GM19324 (cell line): ENCODE results near the gene AMDHD2.

Source experiments
- ATAC-seq: cut with Tn5 transposase; IDR thresholded peaks from one replicate; pipeline ENCODE4 v1.9.1; 2021; ENCODE audit warnings: mild to moderate bottlenecking, moderate library complexity; ENCODE audit not compliant: unreplicated experiment, low FRiP score

The AMDHD2 gene

DNA sequence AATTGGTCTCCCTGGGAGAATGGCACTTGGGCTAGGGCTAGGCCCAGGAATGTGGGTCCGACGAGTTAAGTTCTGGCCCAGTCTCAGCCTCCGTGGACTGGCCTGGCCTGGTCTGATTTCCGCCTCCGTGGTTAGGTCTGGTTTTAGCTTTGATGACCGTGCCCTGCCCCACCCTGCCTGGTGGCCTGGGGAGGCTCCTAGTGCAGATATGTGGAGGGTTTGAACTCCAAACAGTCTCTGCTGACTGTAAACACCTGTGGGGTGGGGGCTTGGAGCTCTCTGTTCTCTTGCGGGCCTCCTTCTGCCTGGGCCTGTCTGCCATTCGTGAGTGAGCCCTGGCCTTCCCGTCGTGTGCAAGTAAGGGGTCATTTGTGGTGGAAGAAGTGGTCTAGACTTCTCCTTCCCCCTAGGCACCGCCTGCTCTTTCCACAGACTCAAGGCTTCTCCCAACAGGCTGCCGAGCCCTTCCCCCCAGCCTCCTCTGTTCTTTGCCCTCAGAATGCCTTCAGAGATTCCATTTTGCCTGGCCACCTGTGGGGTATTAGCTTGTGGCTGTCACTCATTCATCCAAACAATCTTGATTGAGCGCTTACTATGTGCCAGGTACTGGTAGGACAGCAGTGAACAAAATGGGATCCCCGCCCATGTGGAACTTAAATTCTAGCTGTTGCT lies 4.9 kb upstream of the AMDHD2 start:
- no peak for ATAC-seq

DNA sequence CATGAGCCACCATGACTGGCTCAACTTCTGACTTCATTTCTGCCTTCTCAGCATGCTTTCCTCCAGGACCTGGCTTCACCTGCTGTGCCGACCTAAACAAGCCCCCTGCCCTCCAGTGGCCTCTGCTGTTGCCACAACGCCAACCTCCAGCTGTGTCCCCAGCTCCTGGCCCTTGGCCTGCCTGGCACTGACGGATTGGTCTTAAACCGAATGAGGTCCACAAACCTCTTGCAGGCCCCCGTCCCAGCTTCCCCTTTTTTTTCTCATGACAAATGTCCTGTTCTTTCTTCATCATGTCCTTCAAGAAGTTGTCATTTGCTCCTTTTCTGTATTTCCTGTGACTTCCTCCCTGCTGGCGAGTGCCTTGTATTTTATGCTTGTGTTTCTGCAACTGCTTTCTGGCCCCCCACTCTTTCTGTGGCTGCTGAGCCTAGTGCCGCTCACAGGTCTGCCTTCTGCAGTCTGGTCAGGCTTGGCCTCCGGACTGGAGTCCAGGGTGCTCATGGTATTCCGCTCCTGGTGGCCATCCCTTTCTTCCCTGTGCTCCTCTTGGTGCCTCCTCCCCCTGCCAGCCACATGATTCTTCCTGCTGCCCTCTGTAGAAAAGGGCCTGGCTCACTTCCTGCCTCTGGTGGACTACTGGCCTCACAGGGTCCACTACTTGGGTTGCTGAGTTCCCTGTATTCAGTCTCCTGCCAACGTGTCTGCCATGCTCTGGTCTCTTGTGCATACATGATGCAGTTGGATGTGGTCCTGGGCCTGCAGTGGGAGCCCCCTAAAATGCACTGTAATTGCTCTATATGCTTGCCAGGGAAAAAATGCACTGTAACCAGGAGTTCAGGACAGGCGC lies 3.6 kb upstream of the AMDHD2 start:
- ATAC-seq, result no peak

DNA sequence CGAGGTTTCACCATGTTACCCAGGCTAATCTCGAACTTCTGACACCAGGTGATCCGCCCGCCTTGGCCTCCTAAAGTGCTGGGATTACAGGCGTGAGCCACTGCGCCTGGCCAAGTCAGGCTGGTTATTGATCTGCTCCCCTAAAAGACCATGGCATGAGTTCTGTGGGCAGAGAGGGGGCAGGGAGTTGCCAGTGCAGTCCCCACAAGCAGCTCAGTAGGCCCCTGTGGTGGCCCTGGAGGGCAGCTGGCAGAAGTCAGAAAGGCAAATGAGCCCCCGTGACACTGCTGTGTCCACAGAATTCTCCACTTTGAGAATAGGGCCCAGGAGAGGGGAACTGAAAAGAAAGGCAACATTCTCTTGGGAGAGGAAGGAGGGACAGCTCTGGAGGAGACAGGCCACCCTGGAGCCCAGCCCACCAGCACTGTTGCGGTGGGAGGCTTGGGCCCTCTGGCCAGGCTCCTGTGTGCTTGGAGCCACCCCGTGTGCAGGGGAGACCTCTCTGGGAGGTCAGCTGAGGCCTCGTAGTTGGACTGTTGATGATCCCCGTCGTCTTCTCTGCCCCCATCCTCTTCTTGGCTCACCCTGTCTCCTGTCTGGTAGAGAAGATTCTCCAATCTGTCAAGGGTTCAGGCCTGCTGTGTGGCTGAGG lies 2.1 kb upstream of the AMDHD2 start:
- ATAC-seq, result no peak

DNA sequence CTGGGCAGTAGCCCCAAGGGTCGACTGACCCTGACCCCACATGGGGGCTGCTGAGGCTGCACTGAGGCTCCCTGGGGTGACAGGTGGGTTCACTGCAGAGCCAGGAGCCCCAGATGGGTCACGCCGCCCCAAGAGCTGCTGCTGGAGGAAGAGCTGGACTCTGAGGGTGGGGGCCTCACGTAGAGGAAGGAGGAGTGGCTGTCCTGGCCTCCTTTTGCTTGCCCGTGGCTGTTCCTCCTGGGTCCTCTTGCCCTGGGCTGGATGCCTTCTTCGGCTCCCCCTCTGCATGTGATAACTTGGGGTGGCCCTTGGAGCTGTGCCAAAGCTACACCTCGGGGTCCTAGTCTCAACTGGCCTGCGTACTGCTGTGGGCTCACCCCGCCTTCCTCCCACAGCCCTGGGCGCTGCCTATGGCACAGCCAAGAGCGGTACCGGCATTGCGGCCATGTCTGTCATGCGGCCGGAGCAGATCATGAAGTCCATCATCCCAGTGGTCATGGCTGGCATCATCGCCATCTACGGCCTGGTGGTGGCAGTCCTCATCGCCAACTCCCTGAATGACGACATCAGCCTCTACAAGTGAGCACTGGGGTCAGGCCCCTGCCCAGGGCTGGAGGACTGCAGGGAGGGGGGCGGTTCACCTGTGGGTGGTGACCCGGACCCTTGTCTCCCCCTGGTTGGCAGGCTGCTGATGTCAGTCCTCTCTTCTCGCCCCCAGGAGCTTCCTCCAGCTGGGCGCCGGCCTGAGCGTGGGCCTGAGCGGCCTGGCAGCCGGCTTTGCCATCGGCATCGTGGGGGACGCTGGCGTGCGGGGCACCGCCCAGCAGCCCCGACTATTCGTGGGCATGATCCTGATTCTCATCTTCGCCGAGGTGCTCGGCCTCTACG lies 1.1 kb upstream of the AMDHD2 start:
- no peak for ATAC-seq

DNA sequence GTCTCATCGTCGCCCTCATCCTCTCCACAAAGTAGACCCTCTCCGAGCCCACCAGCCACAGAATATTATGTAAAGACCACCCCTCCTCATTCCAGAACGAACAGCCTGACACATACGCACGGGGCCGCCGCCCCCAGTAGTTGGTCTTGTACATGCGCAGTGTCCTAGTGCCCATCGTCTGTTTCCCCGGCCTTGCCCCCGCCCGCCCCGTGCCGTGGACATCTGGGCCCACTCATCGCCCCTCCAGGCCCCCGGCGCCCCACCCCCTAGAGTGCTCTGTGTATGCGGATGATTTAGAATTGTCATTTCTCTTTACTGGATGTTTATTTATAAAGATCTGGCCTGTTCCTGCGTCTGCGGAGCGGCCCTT lies 475 bp upstream of the AMDHD2 start:
- ATAC-seq, result no peak

DNA sequence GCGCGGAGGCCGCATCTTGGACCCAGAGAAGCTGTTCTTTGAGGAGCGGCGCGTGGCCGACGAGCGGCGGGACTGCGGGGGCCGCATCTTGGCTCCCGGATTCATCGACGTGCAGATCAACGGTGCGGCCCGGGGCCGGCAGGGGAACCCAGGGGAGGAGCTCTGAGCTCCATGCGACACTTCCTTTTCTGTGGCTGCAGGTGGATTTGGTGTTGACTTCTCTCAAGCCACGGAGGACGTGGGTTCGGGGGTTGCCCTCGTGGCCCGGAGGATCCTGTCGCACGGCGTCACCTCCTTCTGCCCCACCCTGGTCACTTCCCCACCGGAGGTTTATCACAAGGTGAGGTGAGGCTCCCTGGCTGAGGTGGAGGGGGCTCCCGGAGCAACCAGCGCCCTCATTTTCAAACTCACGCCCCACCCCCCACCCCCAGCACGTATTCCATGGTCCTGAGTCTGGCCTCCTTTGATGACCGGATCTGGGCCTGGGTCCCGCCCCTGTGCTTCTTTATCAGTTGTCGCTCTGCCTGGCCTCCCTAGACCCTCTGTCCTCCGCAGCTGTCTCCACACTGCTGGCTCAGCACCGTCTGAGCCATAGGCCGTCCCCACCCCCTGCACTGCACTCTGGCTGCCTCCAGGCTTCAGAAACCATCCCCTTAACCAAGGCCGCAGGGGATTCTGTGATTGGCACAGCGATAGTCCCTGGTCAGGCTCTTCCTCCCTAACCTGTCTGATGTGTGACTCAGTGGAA lies 787 bp downstream of the AMDHD2 start:
- ATAC-seq, result no peak

DNA sequence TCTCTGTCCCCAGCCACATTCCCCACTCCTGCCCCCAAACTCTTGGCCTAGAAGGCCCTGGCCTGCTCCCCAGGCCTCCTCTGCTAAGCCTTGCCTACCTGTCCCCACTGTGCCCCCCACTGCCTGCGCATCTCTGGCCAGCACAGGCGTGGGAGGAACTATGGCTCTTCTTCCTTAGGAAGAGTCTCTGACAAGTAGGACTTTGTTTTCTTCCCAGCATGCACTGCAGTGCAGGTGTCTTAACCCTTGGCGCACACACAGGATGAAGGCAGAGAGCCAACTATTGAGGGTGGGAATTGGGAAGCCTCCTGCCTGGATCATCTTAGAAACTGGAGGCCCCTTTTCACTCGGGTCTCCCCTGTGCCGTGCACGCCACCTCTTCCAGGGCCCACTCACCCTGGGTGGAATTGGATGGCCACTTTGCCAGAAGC lies 3.6 kb downstream of the AMDHD2 start:
- no peak for ATAC-seq

DNA sequence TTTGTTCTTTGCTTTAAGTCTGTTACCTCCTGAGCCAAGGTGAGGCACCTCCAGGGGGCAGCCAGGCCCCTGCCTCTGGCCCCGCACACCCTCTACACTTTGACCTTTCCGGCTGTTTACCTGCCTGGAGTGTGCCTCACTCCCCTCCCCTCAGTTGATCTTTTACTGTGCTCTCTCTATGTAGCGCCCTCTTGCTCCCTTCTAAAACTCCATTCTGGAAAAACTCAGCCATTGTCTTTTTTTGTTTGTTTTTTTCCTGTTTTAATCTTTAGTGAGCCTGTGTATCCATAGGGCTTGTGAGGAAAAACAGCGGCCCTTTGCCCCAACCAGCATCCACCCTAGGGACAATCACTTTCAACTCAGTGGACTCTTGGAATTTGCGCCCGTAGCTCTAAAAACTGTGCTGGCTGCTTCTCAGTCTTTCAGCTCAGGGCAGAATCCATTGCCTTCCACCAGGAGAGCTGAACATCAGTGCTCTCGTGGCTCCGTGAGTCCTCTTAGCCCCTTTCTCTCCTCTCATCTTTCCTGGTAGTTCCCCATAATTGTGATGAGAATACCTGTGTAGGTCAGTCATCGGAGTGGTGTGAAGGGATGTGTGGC lies 4.3 kb downstream of the AMDHD2 start:
- no peak for ATAC-seq

DNA sequence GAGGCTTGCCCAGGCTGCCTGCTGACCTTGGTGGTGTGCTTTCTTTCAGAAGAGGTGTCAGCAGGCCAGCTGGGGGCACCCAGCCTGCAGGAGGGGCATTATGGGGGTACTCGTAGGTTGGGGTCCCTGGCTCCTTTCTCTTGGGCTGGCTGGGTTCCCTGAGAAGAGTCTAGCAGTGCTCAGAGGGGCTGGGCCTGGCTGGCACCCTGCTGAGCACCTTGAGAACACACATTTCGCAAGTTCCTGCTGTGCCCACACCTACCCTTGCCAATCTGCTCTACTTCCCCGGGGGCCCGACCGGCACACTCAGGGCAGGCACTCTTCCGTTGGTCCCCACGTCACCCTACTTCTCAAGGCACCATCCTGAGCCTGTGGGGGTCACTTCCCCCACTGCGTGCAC lies 6.0 kb downstream of the AMDHD2 start:
- ATAC-seq, result no peak

DNA sequence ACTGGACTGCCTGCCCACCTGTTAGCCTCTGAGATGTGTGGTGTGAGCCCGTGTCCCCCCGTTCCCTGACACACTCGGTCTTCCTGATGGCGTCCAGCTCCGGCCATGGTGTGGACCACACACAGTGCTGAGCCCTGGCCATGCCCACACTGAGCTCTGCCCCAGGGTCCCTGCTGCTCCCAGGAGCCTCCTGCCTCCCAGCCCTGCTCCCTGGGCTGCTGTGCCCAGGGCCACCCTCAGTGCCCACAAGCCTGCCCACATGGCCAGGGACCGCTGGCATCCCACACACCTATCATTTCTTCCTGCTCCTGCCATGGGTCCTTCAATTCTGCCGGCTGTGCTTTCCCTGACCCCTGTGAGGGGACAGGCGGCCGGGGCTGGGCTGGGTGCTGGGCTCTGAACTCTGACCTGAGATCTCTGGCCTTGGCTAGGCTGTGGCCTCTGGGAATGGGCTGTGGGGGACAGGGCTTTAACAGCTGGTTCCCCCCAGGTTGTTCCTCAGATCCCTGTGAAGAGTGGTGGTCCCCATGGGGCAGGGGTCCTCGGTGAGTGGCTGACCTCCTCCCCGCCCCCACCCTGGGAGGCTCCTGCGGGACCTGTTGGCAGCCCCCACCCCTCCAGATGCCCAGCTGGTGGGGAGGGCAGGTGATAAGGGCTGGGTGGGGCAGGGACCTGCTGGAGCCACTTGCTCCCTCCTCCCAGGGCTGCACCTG lies 7.1 kb downstream of the AMDHD2 start:
- no peak for ATAC-seq

DNA sequence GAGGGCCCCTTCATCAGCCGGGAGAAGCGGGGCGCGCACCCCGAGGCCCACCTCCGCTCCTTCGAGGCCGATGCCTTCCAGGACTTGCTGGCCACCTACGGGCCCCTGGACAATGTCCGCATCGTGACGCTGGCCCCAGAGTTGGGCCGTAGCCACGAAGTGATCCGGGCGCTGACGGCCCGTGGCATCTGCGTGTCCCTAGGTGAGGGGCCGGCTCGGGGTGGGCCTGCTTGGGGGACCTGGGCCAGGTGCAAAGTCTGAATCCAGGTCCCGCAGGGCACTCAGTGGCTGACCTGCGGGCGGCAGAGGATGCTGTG lies 7.6 kb downstream of the AMDHD2 start:
- no peak for ATAC-seq

DNA sequence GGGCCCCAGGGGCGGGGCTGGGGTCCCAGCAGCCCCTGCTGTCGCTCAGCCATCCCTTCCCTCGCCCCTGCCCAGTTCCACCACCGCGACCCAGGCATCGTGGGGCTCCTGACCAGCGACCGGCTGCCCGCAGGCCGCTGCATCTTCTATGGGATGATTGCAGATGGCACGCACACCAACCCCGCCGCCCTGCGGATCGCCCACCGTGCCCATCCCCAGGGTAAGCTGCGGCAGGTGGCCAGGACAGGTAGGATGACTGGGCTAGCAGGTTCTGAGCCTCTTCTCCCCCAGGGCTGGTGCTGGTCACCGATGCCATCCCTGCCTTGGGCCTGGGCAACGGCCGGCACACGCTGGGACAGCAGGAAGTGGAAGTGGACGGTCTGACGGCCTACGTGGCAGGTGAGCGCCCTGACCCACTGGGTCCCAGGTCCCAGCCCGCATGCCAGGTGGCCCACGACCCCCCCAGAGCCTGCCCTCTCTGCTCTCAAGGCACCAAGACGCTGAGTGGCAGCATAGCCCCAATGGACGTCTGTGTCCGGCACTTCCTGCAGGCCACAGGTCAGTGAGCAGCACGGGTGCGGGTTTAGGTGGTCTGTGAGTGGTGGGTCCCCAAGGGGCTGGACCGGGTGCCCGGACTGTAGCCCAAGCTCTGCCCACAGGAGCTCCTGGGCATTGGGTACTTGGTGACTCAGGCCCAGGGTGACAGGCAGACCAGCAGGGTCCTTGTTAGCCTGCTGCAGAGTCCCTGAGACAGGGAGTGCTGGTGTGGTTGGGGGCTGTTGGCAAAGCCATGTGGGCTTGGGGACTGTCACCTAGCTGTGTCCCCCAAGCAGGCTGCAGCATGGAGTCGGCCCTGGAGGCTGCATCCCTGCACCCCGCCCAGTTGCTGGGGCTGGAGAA lies 8.2 kb downstream of the AMDHD2 start:
- ATAC-seq, result no peak

DNA sequence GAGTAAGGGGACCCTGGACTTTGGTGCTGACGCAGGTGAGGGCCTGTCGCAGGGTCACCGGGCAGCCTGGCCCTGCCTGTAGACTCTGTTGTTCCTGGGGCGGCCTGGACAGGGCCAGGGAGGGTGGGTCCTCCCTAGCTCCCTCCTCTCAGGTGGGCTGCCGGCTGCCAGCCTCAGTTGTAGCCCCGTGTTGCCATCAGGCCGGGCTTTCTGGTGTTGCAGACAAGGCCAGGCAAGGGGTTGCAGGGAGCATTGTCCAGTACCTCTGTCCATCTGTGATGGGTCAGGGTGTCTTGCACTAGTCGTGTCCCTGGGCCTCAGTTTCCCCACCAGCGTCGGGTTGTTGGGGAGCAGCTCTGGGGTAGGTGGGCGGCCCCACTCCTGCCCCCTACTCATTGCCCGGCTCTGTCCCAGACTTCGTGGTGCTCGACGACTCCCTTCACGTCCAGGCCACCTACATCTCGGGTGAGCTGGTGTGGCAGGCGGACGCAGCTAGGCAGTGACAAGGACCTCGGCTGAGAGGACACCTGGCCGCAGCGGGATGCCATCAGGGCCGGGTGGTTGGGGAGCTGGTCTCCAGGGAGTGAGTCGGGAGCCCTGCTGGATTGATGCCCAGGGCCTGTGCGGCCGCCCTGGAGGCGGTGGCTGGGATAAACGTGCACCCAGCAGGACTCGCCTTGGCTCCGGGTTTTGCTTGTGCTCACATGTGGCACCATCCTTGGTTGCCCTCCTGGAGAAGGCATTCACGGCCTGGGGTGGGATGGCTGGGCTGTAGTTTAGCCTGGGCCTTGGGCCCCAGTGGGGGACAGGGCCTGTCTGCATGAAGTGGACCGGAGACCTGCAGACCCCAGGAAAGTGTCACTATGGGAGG lies 9.1 kb downstream of the AMDHD2 start:
- no peak for ATAC-seq

DNA sequence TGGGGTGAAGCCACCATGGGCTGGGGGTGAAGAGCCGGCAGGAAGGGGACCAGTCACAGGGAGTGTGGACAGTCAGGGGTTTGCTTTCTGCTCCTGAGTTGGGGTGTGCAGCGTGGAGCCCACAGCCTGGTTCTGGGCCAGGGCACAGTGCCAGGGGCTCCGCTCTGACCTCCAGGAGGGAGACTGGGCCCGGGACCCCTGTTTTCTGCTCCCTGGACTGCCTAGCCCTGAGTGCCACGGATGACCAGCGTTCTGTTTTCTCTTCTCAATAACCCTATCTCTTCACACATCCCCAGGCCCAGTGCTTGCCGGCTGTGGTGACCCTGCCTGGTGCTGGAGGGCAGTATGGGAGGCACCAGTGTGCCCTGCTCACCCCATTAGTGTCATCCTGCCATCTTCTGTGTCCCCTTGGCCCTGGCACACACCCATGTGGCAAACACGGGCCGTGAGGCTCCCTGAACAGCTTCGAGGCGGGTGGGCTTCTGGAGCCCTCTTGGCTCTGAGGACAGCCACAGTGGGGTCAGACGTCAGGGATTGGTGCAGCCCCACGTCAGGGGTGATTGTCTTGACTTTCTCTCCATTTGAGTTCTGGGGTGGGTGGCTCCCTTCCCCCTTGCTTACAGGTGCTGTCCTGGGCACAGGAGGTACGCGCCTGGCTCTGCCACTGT lies 9.9 kb downstream of the AMDHD2 start:
- ATAC-seq, result no peak

DNA sequence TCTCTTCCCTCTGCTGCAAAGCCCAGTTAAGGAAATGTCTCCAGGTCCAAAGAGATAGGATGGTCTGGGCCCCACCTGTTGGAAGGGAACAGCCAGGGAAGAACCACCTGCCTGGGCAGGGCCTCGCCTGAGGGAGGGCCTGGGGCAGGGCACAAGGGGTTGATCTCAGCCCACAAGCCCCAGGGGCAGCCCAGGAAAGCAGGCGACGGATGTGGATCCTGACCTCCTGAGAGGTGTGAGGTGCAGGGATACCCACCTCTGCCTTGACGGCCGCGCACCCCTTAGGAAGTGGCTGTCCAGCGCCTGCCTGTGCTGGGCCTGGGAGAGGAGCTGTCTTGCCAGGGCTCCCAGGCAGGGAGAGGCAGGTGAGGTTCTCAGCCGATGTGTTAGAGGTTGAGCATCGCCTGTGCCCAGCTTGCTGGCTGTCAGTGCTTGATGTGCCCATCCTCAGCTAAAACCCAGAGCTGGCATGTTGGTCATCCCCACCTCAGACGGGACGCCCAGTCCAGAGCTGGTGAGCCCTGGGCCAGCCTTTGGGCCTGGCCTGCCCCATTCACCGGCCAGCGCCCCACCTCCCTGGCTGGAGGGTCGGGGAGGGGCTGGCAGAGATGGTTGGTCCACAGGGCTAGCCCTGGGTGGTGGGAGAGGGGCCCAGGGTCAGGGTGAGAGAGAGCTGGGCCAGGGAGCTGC lies 10.6 kb downstream of the AMDHD2 start:
- ATAC-seq, result no peak

DNA sequence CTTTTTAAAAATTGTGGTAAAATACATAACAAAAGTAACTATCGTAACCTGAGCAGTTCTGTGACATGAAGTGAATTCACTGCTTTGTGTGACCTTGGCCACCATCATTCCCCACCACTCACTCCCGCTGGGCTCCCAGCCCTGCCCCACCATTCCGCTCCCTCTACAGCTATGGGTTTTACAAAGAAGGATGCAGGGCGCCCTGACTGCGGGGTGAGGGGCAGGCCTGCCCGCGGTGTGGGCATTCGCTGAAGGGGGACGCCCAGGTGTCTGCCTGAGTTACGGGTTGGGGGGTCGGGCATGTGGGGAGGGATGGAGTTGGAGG lies 11.2 kb downstream of the AMDHD2 start, which contains the start of gene CEMP1:
Gene CEMP1, minus strand, starts transcription at position 38 of the 325 bp plus-strand sequence. CDS start 335 bp downstream, outside the sequence.
- ATAC-seq, result no peak
